HepG2 (cell line): ENCODE data around the gene LSS. TPM values are rescaled to one million over a fixed set of nuclear protein-coding genes. Genes with fewer than 3 reads are reported as not detected.

Experiments used
- ASH2L ChIP-seq: fragments of 300-600, 200-600 bp; sonication (generic); IDR thresholded peaks from 2 replicates; pipeline ENCODE4 v1.7.0; 2017; ENCODE audit warnings: low read depth, mild to moderate bottlenecking, moderate library complexity, mixed read lengths, low read length; ENCODE audit not compliant: insufficient read length
- CHCHD3 ChIP-seq: sonication (generic); formaldehyde crosslinking; IDR thresholded peaks from 2 replicates; pipeline ENCODE4 v1.8.0; 2022; ENCODE audit warnings: mild to moderate bottlenecking, missing genetic modification reagents, moderate library complexity
- GABPB1 ChIP-seq: IDR thresholded peaks from 2 replicates; pipeline ENCODE4 v1.6.1; 2016; ENCODE audit warnings: mild to moderate bottlenecking, missing genetic modification reagents, moderate library complexity, missing compliant biosample characterization
- IKZF4 ChIP-seq: sonication (generic); formaldehyde crosslinking; IDR thresholded peaks from 2 replicates; pipeline ENCODE4 v1.5.1; 2020; ENCODE audit warnings: borderline replicate concordance, mild to moderate bottlenecking, low read depth, missing genetic modification reagents; ENCODE audit errors: not compliant biosample characterization
- MAF1 ChIP-seq: sonication (generic); formaldehyde crosslinking; IDR thresholded peaks from 2 replicates; pipeline ENCODE4 v1.5.0; 2020; ENCODE audit warnings: missing genetic modification reagents, borderline replicate concordance
- PHF5A ChIP-seq: IDR thresholded peaks from one replicate; pipeline ENCODE4 v1.6.1; 2018; ENCODE audit warnings: low read depth, missing genetic modification reagents; ENCODE audit not compliant: unreplicated experiment
- RFX1 ChIP-seq: fragments of 450-650 bp; IDR thresholded peaks from 2 replicates; pipeline ENCODE4 v1.6.1; 2017
- SP5 ChIP-seq: IDR thresholded peaks from 2 replicates; pipeline ENCODE4 v1.6.1; 2016; ENCODE audit warnings: low read depth, borderline replicate concordance
- TCF12 ChIP-seq, 2 experiments: fragments of 450-650 bp in 1 of 2; sonication (generic) in 1 of 2; formaldehyde crosslinking in 1 of 2; IDR thresholded peaks; 2 replicates each; pipeline versions ENCODE4 v1.6.1 to v1.8.0; 2017 to 2022; ENCODE audit warnings: antibody characterized with exemption in 1 of 2, mild to moderate bottlenecking in 1 of 2, missing genetic modification reagents in 1 of 2, moderate library complexity in 1 of 2
- XRCC5 ChIP-seq: fragments of 200-400 bp; formaldehyde crosslinking; optimal IDR thresholded peaks from 2 replicates; pipeline ENCODE3; 2017; ENCODE audit warnings: mild to moderate bottlenecking, low read length
- ZNF136 ChIP-seq: sonication (generic); formaldehyde crosslinking; IDR thresholded peaks from 2 replicates; pipeline ENCODE4 v1.8.1; 2022; ENCODE audit warnings: low read depth, mild to moderate bottlenecking, moderate library complexity, missing genetic modification reagents
- ZNF720 ChIP-seq: sonication (generic); formaldehyde crosslinking; IDR thresholded peaks from 2 replicates; pipeline ENCODE4 v1.4.0; 2020; ENCODE audit warnings: missing genetic modification reagents
- polyA plus RNA-seq, 8 experiments: library from polyadenylated mRNA; depleted of rRNA in 3 of 8; stranded (reverse) in 7 of 8; unstranded in 1 of 8; fragments of >200 nt; fragmentation: Illumina TruSeq in 4 of 8; extraction: Trizol in 4 of 8; gene quantifications; 2 replicates each; pipeline versions ENCODE4 v1.2.1 to v1.2.3, GENCODE V29; 2011 to 2016; ENCODE audit warnings: low read depth in 4 of 8, missing spikeins in 1 of 8, mixed read lengths in 1 of 8; ENCODE audit not compliant: insufficient read depth in 1 of 8
- total RNA-seq, 5 experiments: library from RNA; depleted of rRNA; stranded (reverse); fragments of >200 nt; fragmentation: Illumina TruSeq; extraction: Trizol; gene quantifications; 2 replicates each; pipeline ENCODE4 v1.2.3, GENCODE V29; 2016; ENCODE audit warnings: low read depth in 1 of 5
- TF ChIP-seq, protein P1 (sequence below): sonication (generic); formaldehyde crosslinking; IDR thresholded peaks from 2 replicates; pipeline ENCODE4 v1.4.0; 2020; ENCODE audit warnings: missing genetic modification reagents, borderline replicate concordance
- TF ChIP-seq, protein P2 (sequence below): sonication (generic); formaldehyde crosslinking; IDR thresholded peaks from 2 replicates; pipeline ENCODE4 v1.9.0; 2021; ENCODE audit warnings: missing genetic modification reagents, mild to moderate bottlenecking, borderline replicate concordance
- TF ChIP-seq, protein P3 (sequence below): sonication (generic); formaldehyde crosslinking; IDR thresholded peaks from 2 replicates; pipeline ENCODE4 v1.9.0; 2021; ENCODE audit warnings: missing genetic modification reagents, borderline replicate concordance

The LSS gene
- total and polyA plus RNA-seq, 2 of the 13 experiments (the other 11 are each of a cell fraction or from before 2014, with no cell fraction given): 72.6 to 113 TPM

DNA sequence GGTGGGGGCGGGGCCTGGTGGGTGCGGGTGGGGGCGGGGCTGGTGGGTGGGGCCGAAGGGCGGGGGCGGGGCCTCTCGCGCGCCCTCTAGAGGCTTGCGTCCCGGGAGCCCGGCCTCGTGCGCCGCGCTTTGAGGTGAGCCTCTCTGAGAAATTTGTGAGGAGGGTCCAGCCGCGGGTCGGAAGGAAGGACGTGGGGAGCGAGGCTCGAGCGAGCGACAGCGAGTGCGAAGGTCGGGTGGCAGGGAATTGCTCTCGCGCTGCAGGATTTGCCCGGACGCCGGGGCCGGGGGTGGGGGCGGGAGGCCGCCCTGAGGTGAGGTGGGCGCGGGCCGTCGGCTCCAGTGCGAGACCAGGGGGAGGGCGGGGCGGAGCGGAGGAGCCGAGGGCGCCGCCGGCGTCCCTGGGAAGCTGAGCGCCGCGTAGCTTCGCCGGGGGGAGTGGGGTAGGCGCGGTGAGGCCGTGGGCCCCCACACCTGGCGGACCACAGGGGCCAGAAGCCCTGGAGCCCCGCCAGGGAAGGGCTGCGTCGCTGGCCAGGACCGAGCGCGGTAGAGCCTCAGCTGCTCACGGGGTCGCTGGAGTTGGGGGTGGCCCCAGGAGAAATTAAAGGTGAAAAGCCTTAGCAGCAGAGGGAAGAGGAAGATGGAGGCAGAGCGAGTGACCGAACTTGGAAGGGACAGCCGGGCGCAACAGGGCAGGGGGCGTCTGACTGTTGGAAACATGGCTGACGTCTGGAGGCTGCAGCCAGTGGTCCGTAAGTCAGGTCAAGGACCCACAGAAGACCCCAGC is 754 bp upstream of the LSS start (continued):
- TF ChIP-seq, protein P1, sequence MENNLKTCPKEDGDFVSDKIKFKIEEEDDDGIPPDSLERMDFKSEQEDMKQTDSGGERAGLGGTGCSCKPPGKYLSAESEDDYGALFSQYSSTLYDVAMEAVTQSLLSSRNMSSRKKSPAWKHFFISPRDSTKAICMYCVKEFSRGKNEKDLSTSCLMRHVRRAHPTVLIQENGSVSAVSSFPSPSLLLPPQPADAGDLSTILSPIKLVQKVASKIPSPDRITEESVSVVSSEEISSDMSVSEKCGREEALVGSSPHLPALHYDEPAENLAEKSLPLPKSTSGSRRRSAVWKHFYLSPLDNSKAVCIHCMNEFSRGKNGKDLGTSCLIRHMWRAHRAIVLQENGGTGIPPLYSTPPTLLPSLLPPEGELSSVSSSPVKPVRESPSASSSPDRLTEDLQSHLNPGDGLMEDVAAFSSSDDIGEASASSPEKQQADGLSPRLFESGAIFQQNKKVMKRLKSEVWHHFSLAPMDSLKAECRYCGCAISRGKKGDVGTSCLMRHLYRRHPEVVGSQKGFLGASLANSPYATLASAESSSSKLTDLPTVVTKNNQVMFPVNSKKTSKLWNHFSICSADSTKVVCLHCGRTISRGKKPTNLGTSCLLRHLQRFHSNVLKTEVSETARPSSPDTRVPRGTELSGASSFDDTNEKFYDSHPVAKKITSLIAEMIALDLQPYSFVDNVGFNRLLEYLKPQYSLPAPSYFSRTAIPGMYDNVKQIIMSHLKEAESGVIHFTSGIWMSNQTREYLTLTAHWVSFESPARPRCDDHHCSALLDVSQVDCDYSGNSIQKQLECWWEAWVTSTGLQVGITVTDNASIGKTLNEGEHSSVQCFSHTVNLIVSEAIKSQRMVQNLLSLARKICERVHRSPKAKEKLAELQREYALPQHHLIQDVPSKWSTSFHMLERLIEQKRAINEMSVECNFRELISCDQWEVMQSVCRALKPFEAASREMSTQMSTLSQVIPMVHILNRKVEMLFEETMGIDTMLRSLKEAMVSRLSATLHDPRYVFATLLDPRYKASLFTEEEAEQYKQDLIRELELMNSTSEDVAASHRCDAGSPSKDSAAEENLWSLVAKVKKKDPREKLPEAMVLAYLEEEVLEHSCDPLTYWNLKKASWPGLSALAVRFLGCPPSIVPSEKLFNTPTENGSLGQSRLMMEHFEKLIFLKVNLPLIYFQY: no peak
- TF ChIP-seq ZNF720: no peak
- no peak for TF ChIP-seq XRCC5
- TF ChIP-seq CHCHD3 (CRISPR knock-in tag): no peak
- peak; percentile 66; the same call in 1 of the 2 replicates for TF ChIP-seq GABPB1 (CRISPR knock-in tag)
- peak; percentile 21 for TF ChIP-seq ASH2L
- TF ChIP-seq IKZF4 (CRISPR knock-in tag): no peak
- TF ChIP-seq TCF12 (IDR thresholded peaks at IDR 0.05): no peak
- TF ChIP-seq TCF12 (CRISPR knock-in tag; IDR thresholded peaks at IDR 0.05): no peak
- peak; percentile 60; the same call in 1 of the 2 replicates for TF ChIP-seq ZNF136 (CRISPR knock-in tag)
- TF ChIP-seq SP5 (CRISPR knock-in tag): 0 out of 2 replicates have a peak, but pooled peaks have one; percentile 10
- TF ChIP-seq, protein P2, sequence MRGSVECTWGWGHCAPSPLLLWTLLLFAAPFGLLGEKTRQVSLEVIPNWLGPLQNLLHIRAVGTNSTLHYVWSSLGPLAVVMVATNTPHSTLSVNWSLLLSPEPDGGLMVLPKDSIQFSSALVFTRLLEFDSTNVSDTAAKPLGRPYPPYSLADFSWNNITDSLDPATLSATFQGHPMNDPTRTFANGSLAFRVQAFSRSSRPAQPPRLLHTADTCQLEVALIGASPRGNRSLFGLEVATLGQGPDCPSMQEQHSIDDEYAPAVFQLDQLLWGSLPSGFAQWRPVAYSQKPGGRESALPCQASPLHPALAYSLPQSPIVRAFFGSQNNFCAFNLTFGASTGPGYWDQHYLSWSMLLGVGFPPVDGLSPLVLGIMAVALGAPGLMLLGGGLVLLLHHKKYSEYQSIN (CRISPR knock-in tag): no peak
- TF ChIP-seq MAF1 (CRISPR knock-in tag): no peak
- TF ChIP-seq, protein P3, sequence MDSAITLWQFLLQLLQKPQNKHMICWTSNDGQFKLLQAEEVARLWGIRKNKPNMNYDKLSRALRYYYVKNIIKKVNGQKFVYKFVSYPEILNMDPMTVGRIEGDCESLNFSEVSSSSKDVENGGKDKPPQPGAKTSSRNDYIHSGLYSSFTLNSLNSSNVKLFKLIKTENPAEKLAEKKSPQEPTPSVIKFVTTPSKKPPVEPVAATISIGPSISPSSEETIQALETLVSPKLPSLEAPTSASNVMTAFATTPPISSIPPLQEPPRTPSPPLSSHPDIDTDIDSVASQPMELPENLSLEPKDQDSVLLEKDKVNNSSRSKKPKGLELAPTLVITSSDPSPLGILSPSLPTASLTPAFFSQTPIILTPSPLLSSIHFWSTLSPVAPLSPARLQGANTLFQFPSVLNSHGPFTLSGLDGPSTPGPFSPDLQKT: no peak
- TF ChIP-seq RFX1: no peak
- TF ChIP-seq PHF5A (CRISPR knock-in tag): no peak
- TF ChIP-seq, all 625 proteins: peak for 77
